Measurements from ENCODE around the gene WNT3A.

The WNT3A gene

GRCh38 chr1:228064296-228064695 lies 57.5 kb downstream of the WNT3A start:
- ATAC-seq, result no peak
- TF ChIP-seq, protein P1, sequence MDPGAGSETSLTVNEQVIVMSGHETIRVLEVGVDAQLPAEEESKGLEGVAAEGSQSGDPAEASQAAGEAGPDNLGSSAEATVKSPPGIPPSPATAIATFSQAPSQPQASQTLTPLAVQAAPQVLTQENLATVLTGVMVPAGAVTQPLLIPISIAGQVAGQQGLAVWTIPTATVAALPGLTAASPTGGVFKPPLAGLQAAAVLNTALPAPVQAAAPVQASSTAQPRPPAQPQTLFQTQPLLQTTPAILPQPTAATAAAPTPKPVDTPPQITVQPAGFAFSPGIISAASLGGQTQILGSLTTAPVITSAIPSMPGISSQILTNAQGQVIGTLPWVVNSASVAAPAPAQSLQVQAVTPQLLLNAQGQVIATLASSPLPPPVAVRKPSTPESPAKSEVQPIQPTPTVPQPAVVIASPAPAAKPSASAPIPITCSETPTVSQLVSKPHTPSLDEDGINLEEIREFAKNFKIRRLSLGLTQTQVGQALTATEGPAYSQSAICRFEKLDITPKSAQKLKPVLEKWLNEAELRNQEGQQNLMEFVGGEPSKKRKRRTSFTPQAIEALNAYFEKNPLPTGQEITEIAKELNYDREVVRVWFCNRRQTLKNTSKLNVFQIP (CRISPR knock-in tag; IDR thresholded peaks at IDR 0.05; ENCODE audit: borderline replicate concordance, low read depth), result no peak
- TF ChIP-seq ISL1 (CRISPR knock-in tag; IDR thresholded peaks at IDR 0.05), result no peak
- TF ChIP-seq, protein P2, sequence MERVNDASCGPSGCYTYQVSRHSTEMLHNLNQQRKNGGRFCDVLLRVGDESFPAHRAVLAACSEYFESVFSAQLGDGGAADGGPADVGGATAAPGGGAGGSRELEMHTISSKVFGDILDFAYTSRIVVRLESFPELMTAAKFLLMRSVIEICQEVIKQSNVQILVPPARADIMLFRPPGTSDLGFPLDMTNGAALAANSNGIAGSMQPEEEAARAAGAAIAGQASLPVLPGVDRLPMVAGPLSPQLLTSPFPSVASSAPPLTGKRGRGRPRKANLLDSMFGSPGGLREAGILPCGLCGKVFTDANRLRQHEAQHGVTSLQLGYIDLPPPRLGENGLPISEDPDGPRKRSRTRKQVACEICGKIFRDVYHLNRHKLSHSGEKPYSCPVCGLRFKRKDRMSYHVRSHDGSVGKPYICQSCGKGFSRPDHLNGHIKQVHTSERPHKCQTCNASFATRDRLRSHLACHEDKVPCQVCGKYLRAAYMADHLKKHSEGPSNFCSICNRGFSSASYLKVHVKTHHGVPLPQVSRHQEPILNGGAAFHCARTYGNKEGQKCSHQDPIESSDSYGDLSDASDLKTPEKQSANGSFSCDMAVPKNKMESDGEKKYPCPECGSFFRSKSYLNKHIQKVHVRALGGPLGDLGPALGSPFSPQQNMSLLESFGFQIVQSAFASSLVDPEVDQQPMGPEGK (CRISPR knock-in tag; IDR thresholded peaks at IDR 0.05; ENCODE audit: borderline replicate concordance), result no peak
- no peak for TF ChIP-seq ESRRG (CRISPR knock-in tag; IDR thresholded peaks at IDR 0.05)
- no peak for TF ChIP-seq GLIS3 (CRISPR knock-in tag; IDR thresholded peaks at IDR 0.05)
- TF ChIP-seq ZFP30 (CRISPR knock-in tag; IDR thresholded peaks at IDR 0.05), result no peak
- TF ChIP-seq CSRNP3 (CRISPR knock-in tag; IDR thresholded peaks at IDR 0.05), result no peak
- TF ChIP-seq, protein P3, sequence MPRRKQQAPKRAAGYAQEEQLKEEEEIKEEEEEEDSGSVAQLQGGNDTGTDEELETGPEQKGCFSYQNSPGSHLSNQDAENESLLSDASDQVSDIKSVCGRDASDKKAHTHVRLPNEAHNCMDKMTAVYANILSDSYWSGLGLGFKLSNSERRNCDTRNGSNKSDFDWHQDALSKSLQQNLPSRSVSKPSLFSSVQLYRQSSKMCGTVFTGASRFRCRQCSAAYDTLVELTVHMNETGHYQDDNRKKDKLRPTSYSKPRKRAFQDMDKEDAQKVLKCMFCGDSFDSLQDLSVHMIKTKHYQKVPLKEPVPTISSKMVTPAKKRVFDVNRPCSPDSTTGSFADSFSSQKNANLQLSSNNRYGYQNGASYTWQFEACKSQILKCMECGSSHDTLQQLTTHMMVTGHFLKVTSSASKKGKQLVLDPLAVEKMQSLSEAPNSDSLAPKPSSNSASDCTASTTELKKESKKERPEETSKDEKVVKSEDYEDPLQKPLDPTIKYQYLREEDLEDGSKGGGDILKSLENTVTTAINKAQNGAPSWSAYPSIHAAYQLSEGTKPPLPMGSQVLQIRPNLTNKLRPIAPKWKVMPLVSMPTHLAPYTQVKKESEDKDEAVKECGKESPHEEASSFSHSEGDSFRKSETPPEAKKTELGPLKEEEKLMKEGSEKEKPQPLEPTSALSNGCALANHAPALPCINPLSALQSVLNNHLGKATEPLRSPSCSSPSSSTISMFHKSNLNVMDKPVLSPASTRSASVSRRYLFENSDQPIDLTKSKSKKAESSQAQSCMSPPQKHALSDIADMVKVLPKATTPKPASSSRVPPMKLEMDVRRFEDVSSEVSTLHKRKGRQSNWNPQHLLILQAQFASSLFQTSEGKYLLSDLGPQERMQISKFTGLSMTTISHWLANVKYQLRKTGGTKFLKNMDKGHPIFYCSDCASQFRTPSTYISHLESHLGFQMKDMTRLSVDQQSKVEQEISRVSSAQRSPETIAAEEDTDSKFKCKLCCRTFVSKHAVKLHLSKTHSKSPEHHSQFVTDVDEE (CRISPR knock-in tag; IDR thresholded peaks at IDR 0.05), result no peak
- TF ChIP-seq OSR1 (CRISPR knock-in tag; IDR thresholded peaks at IDR 0.05), result no peak
- TF ChIP-seq ZNF8 (CRISPR knock-in tag; IDR thresholded peaks at IDR 0.05), result no peak
- no peak for TF ChIP-seq TOX (CRISPR knock-in tag; IDR thresholded peaks at IDR 0.05; ENCODE audit: borderline replicate concordance)
- TF ChIP-seq CREB5 (CRISPR knock-in tag; IDR thresholded peaks at IDR 0.05; ENCODE audit: low read depth), result no peak
- TF ChIP-seq ARNTL (CRISPR knock-in tag; IDR thresholded peaks at IDR 0.05; ENCODE audit: borderline replicate concordance, low read depth), result no peak
- TF ChIP-seq ZC3H10 (CRISPR knock-in tag; IDR thresholded peaks at IDR 0.05), result no peak
- TF ChIP-seq ZNF70 (CRISPR knock-in tag; IDR thresholded peaks at IDR 0.05), result no peak
- no peak for TF ChIP-seq ZNF565 (CRISPR knock-in tag; conservative IDR thresholded peaks at IDR 0.05; ENCODE audit: low read depth)
- no peak for TF ChIP-seq CSDC2 (CRISPR knock-in tag; IDR thresholded peaks at IDR 0.05)

GRCh38 chr1:228064741-228065542 lies 58.1 kb downstream of the WNT3A start:
- ATAC-seq, result no peak

More at GRCh38 chr1:228064741-228065542, 58.1 kb downstream of the WNT3A start:
- TF ChIP-seq ZNF8 (CRISPR knock-in tag; IDR thresholded peaks at IDR 0.05) (no peak), ZC3H10 (CRISPR knock-in tag; IDR thresholded peaks at IDR 0.05) (no peak), TOX (CRISPR knock-in tag; IDR thresholded peaks at IDR 0.05; ENCODE audit: borderline replicate concordance) (no peak), CSRNP3 (CRISPR knock-in tag; IDR thresholded peaks at IDR 0.05) (no peak), ZNF565 (CRISPR knock-in tag; conservative IDR thresholded peaks at IDR 0.05; ENCODE audit: low read depth) (no peak), ISL1 (CRISPR knock-in tag; IDR thresholded peaks at IDR 0.05) (no peak), PPARA (CRISPR knock-in tag; IDR thresholded peaks at IDR 0.05; ENCODE audit: borderline replicate concordance) (no peak), CSDC2 (CRISPR knock-in tag; IDR thresholded peaks at IDR 0.05) (no peak), ZFP3 (CRISPR knock-in tag; IDR thresholded peaks at IDR 0.05) (no peak), SNAI2 (CRISPR knock-in tag; IDR thresholded peaks at IDR 0.05) (no peak)
- TF ChIP-seq, protein P1 (CRISPR knock-in tag; IDR thresholded peaks at IDR 0.05; ENCODE audit: borderline replicate concordance, low read depth), result no peak
